HepG2 (cell line): ENCODE results near the gene PRDM11. TPM values are rescaled to one million over a fixed set of nuclear protein-coding genes. Genes with fewer than 3 reads are reported as not detected.

Experiments
- ATAC-seq: fragments of 200-7000 bp; cut with Tn5 transposase; 3 replicates; pipeline ENCODE4 v1.9.1; 2020; ENCODE audit warnings: mild to moderate bottlenecking, moderate library complexity
- BruUV-seq: library from RNA; stranded (reverse); fragments of 400-500 nt; replicated peaks from 2 replicates; lab custom pipeline; 2021; lab: Mats Ljungman, UMichigan
- CTCF ChIA-PET: fragments of 300-600 bp; formaldehyde crosslinking; extraction: SDS; loops from one replicate; lab custom pipeline; 2021; ENCODE audit warnings: low total read pairs, inconsistent platforms, low intra/inter-chr PET ratio; lab: Yijun Ruan, JAX
- POLR2A ChIA-PET: fragments of 350-600 bp; sonication (Branson Sonifier 250); formaldehyde crosslinking; loops from one replicate; lab custom pipeline; 2020; ENCODE audit warnings: antibody characterized with exemption, inconsistent platforms; lab: Yijun Ruan, JAX
- DNase-seq: peaks from one replicate; pipeline ENCODE4 v3.0.0-alpha.2; 2015; ENCODE audit warnings: low spot score
- FAIRE-seq: peaks from 3 replicates; lab custom pipeline; 2011; peaks lifted over from hg19 to GRCh38; lab: Jason Lieb, UNC
- H2AFZ ChIP-seq: one replicate; pipeline ENCODE4 v1.6.1; 2011; ENCODE audit warnings: low read length, inconsistent platforms
- H3K27ac ChIP-seq: fragments of 300-600 bp; 3 replicates; pipeline ENCODE4 v1.8.0; 2011; ENCODE audit warnings: mixed run types, mild to moderate bottlenecking, mixed read lengths, low read length, inconsistent platforms; ENCODE audit not compliant: insufficient read depth; ENCODE audit errors: extremely low read length
- H3K27me3 ChIP-seq, 2 experiments: fragments of 200-600 bp in 1 of 2; 2 replicates in 1 of 2; 3 replicates in 1 of 2; pipeline versions ENCODE4 v1.6.0 to v1.8.0; 2011; ENCODE audit warnings: low read length in 2 of 2, mild to moderate bottlenecking in 2 of 2, moderate library complexity in 2 of 2, inconsistent platforms in 1 of 2; ENCODE audit not compliant: insufficient read depth in 2 of 2, control insufficient read depth in 1 of 2
- H3K36me3 ChIP-seq, 2 experiments: fragments of 200-600 bp in 1 of 2; replicated peaks in 1 of 2; 2 replicates in 1 of 2; 3 replicates in 1 of 2; pipeline versions ENCODE4 v1.5.1 to v1.8.0; 2011; ENCODE audit warnings: low read length in 2 of 2, inconsistent platforms in 1 of 2; ENCODE audit not compliant: insufficient read depth in 2 of 2, control insufficient read depth in 1 of 2
- H3K4me1 ChIP-seq: 2 replicates; pipeline ENCODE4 v1.5.1; 2012; ENCODE audit warnings: low read length, inconsistent platforms; ENCODE audit not compliant: insufficient read depth
- H3K4me2 ChIP-seq: 2 replicates; pipeline ENCODE4 v1.6.0; 2011; ENCODE audit warnings: low read depth, low read length, inconsistent platforms
- H3K4me3 ChIP-seq, 3 experiments: fragments of 200-600 bp in 1 of 3; sonication (generic), shearing (Covaris generic) in 1 of 3; replicated peaks in 1 of 3; 2 replicates each; pipeline ENCODE4 v1.5.1; 2011 to 2016; ENCODE audit warnings: low read length in 3 of 3, inconsistent platforms in 2 of 3, low read depth in 2 of 3, mild to moderate bottlenecking in 2 of 3, control low read depth in 1 of 3, mixed read lengths in 1 of 3; ENCODE audit not compliant: insufficient read depth in 1 of 3
- H3K79me2 ChIP-seq: one replicate; pipeline ENCODE4 v1.6.1; 2011; ENCODE audit warnings: low read length, inconsistent platforms; ENCODE audit not compliant: insufficient read depth
- H3K9ac ChIP-seq: 2 replicates; pipeline ENCODE4 v1.6.0; 2011; ENCODE audit warnings: mild to moderate bottlenecking, low read depth, low read length, inconsistent platforms; ENCODE audit not compliant: insufficient read depth
- H3K9me3 ChIP-seq: 2 replicates; pipeline ENCODE4 v1.5.1; 2012; ENCODE audit warnings: mild to moderate bottlenecking, low read length
- H4K20me1 ChIP-seq: 2 replicates; pipeline ENCODE4 v1.6.0; 2011; ENCODE audit warnings: inconsistent platforms, mild to moderate bottlenecking, low read length, moderate library complexity; ENCODE audit not compliant: insufficient read depth
- ARNT2 ChIP-seq: sonication (generic); formaldehyde crosslinking; IDR thresholded peaks from 2 replicates; pipeline ENCODE4 v1.8.0; 2022; ENCODE audit warnings: mild to moderate bottlenecking, low read depth, missing genetic modification reagents, moderate library complexity
- CC2D1A ChIP-seq: sonication (generic); formaldehyde crosslinking; IDR thresholded peaks from 2 replicates; pipeline ENCODE4 v1.8.1; 2023; ENCODE audit warnings: mild to moderate bottlenecking, missing genetic modification reagents
- HCFC1 ChIP-seq: fragments of 150-350 bp; IDR thresholded peaks from 2 replicates; pipeline ENCODE4 v1.6.1; 2014; ENCODE audit warnings: low read depth, low read length
- MNT ChIP-seq: fragments of 450-650 bp; IDR thresholded peaks from 2 replicates; pipeline ENCODE4 v1.6.1; 2016
- MTA1 ChIP-seq: sonication (generic); formaldehyde crosslinking; IDR thresholded peaks from 2 replicates; pipeline ENCODE4 v1.4.0; 2020; ENCODE audit warnings: missing genetic modification reagents, mild to moderate bottlenecking, borderline replicate concordance
- THAP8 ChIP-seq: sonication (generic); formaldehyde crosslinking; IDR thresholded peaks from 2 replicates; pipeline ENCODE4 v1.5.1; 2020; ENCODE audit warnings: missing genetic modification reagents, mild to moderate bottlenecking, borderline replicate concordance
- ZHX1 ChIP-seq: sonication (generic); formaldehyde crosslinking; IDR thresholded peaks from 2 replicates; pipeline ENCODE4 v1.8.1; 2022; ENCODE audit warnings: low read depth, mild to moderate bottlenecking, missing genetic modification reagents
- ZKSCAN1 ChIP-seq: fragments of 150-350 bp; IDR thresholded peaks from 2 replicates; pipeline ENCODE4 v1.6.1; 2014; ENCODE audit warnings: low read length
- ZNF317 ChIP-seq: sonication (generic); formaldehyde crosslinking; IDR thresholded peaks from 2 replicates; pipeline ENCODE4 v1.5.0; 2020; ENCODE audit warnings: mild to moderate bottlenecking, missing genetic modification reagents
- ZNF512B ChIP-seq: sonication (generic); formaldehyde crosslinking; IDR thresholded peaks from 2 replicates; pipeline ENCODE4 v1.5.1; 2020; ENCODE audit warnings: missing genetic modification reagents, mild to moderate bottlenecking, borderline replicate concordance
- ZNF761 ChIP-seq: sonication (generic); formaldehyde crosslinking; conservative IDR thresholded peaks from 2 replicates; pipeline ENCODE4 v1.4.0; 2020; ENCODE audit warnings: mild to moderate bottlenecking, missing genetic modification reagents
- WGBS: methylation state at CpG from one replicate; pipeline ENCODE4 v1.1.6; 2017; ENCODE audit warnings: low lambda C conversion rate; 5-methylcytosine and 5-hydroxymethylcytosine counted together
- in situ Hi-C: cut with HindIII; loops from 2 replicates; pipeline ENCODE4 v1.10.0; 2017; ENCODE audit warnings: low pct_unique_long_range_greater_than_20kb; ENCODE audit not compliant: extremely low pct_ligation_motif_present
- intact Hi-C: fragments of 100-400 bp; cut with micrococcal nuclease; formaldehyde crosslinking; loops from one replicate; pipeline ENCODE4 v1.10.0; 2022; ENCODE audit not compliant: unreplicated experiment
- polyA plus RNA-seq, 8 experiments: library from polyadenylated mRNA; depleted of rRNA in 3 of 8; stranded (reverse) in 7 of 8; unstranded in 1 of 8; fragments of >200 nt; fragmentation: Illumina TruSeq in 4 of 8; extraction: Trizol in 4 of 8; gene quantifications; 2 replicates each; pipeline versions ENCODE4 v1.2.1 to v1.2.3, GENCODE V29; 2011 to 2016; ENCODE audit warnings: low read depth in 4 of 8, missing spikeins in 1 of 8, mixed read lengths in 1 of 8; ENCODE audit not compliant: insufficient read depth in 1 of 8
- total RNA-seq, 5 experiments: library from RNA; depleted of rRNA; stranded (reverse); fragments of >200 nt; fragmentation: Illumina TruSeq; extraction: Trizol; gene quantifications; 2 replicates each; pipeline ENCODE4 v1.2.3, GENCODE V29; 2016; ENCODE audit warnings: low read depth in 1 of 5

The PRDM11 gene
- total and polyA plus RNA-seq, 2 of the 13 experiments (the other 11 are each of a cell fraction or from before 2014, with no cell fraction given) = 3.4 to 4.7 TPM

- in situ Hi-C loops = loop anchor here (5.0 kb wide), 1 partner anchor 38 kb away; no protein-coding TSS in a partner anchor
- FAIRE-seq (no peak), ATAC-seq (no peak), DNase-seq (no peak)
- ChIA-PET POLR2A (no interaction called here), CTCF (interaction anchor here (1.0 kb wide), 1 partner anchor 40 kb away, joined by 4 read pairs; no protein-coding TSS in a partner anchor)
- H3K4me2 ChIP-seq = no peak overlapping the region
- no TSS peak for BruUV-seq
- H2AFZ ChIP-seq = no peak overlapping the region
- peaks cover 2 to 19% of the 10 kb centered on the region in 2 experiments; a peak in 2 of 5 replicates for H3K27me3 ChIP-seq
- no peaks in the 10 kb centered on the region for H3K4me1 ChIP-seq
- no peaks in the 10 kb centered on the region for H3K9me3 ChIP-seq
- H3K9ac ChIP-seq = no peak overlapping the region
- no CpG with 5 or more reads among the region's 4 CpGs for WGBS
- intact Hi-C loops = loop anchor here (5.0 kb wide), 1 partner anchor 142 kb away; no protein-coding TSS in a partner anchor
- H3K79me2 ChIP-seq = no peaks in the 10 kb centered on the region
- H3K27ac ChIP-seq = no peak overlapping the region
- no peak overlapping the region for H3K4me3 ChIP-seq
- H4K20me1 ChIP-seq = no peaks in the 10 kb centered on the region
- H3K36me3 ChIP-seq = no peaks in the 10 kb centered on the region
- no peak for TF ChIP-seq ZHX1
- no peak for TF ChIP-seq ZNF761
- no peak for TF ChIP-seq CC2D1A (CRISPR knock-in tag)
- no peak for TF ChIP-seq ZKSCAN1
- TF ChIP-seq MNT = no peak
- TF ChIP-seq ZNF512B = no peak
- TF ChIP-seq MTA1 (CRISPR knock-in tag) = no peak
- no peak for TF ChIP-seq THAP8 (CRISPR knock-in tag)
- TF ChIP-seq HCFC1 = no peak
- no peak for TF ChIP-seq ZNF317
- TF ChIP-seq ARNT2 (CRISPR knock-in tag) = no peak
Measured at GRCh38 chr11:45254070-45254469, 107.6 kb downstream of the PRDM11 start.
